GM12873 (cell line): ENCODE measurements around the gene CALHM4.

Experiments
- CTCF ChIP-seq: IDR thresholded peaks from 2 replicates; pipeline ENCODE4 v1.5.1; 2012; ENCODE audit warnings: low read depth, mild to moderate bottlenecking, moderate library complexity, low read length, control low read depth; ENCODE audit not compliant: insufficient read depth; ENCODE audit errors: missing control alignments

Gene CALHM4

GRCh38 chr6:116579143-116579542 is 25.6 kb downstream of the CALHM4 start:
- TF ChIP-seq CTCF: no peak

- TF ChIP-seq CTCF: no peak
These were observed 26.6 kb downstream of the CALHM4 start for GRCh38 chr6:116580198-116580597.

GRCh38 chr6:116586276-116586675 is 32.7 kb downstream of the CALHM4 start:
- no peak for TF ChIP-seq CTCF

GRCh38 chr6:116586738-116587137 is 33.2 kb downstream of the CALHM4 start:
- TF ChIP-seq CTCF: no peak

- TF ChIP-seq CTCF: no peak
These were observed 41.7 kb downstream of the CALHM4 start for GRCh38 chr6:116595247-116595646.

- no peak for TF ChIP-seq CTCF
These were observed 43.3 kb downstream of the CALHM4 start for GRCh38 chr6:116596815-116597214.

GRCh38 chr6:116605935-116606334 is 52.4 kb downstream of the CALHM4 start:
- no peak for TF ChIP-seq CTCF
